HCT116 (cell line): ENCODE measurements around the gene SPATA7. TPM values are rescaled to one million over a fixed set of nuclear protein-coding genes. Genes with fewer than 3 reads are reported as not detected.

Source experiments
- ATAC-seq: fragments of 200-7000 bp; cut with Tn5 transposase; 2 replicates; pipeline ENCODE4 v1.9.1; 2020; ENCODE audit warnings: mild to moderate bottlenecking, moderate library complexity
- BruUV-seq: library from RNA; stranded (reverse); fragments of 400-500 nt; replicated peaks from 2 replicates; lab custom pipeline; 2021; lab: Mats Ljungman, UMichigan
- CTCF ChIA-PET: fragments of 300-600 bp; sonication (Branson Sonifier 250); formaldehyde crosslinking; loops from one replicate; lab custom pipeline; 2021; ENCODE audit warnings: antibody characterized with exemption; lab: Charles Lee
- POLR2A ChIA-PET: fragments of 300-600, 350-600 bp; sonication (Branson Sonifier 250); formaldehyde crosslinking; loops from one replicate; lab custom pipeline; 2021; ENCODE audit warnings: antibody characterized with exemption; lab: Charles Lee
- RAD21 ChIA-PET, 2 experiments: fragments of 300-600 bp; sonication (Branson Sonifier 250); formaldehyde crosslinking; loops; one replicate each; lab custom pipeline; 2023; ENCODE audit warnings: low total read pairs in 2 of 2; ENCODE audit not compliant: uncharacterized antibody in 2 of 2, unreplicated experiment in 2 of 2, low non-redundant PET in 1 of 2; lab: Charles Lee
- DNase-seq: peaks from one replicate; pipeline ENCODE4 v3.0.0-alpha.2; 2010; ENCODE audit warnings: low read depth, low spot score
- H2AFZ ChIP-seq: fragments of 200-600 bp; shearing (Covaris generic), sonication (generic); 2 replicates; pipeline ENCODE4 v1.6.1; 2017; ENCODE audit warnings: low read depth, mixed run types, mixed read lengths, antibody characterized with exemption, low read length; ENCODE audit not compliant: poor library complexity, severe bottlenecking
- H3K27ac ChIP-seq: 2 replicates; pipeline ENCODE4 v1.5.1; 2012; ENCODE audit warnings: low read depth, low read length
- H3K27me3 ChIP-seq: fragments of 200-600 bp; sonication (generic); 2 replicates; pipeline ENCODE4 v1.6.1; 2016; ENCODE audit warnings: mixed run types, low read length, mixed read lengths; ENCODE audit not compliant: insufficient read depth
- H3K36me3 ChIP-seq, 2 experiments: fragments of 200-500 bp in 1 of 2; fragments of 200-600 bp in 1 of 2; sonication (Bioruptor generic) in 1 of 2; sonication (generic) in 1 of 2; 2 replicates each; pipeline versions ENCODE4 v1.5.1 to v1.6.1; 2014 to 2016; ENCODE audit warnings: low read length in 2 of 2, inconsistent platforms in 1 of 2, mixed read lengths in 1 of 2, mixed run types in 1 of 2; ENCODE audit not compliant: insufficient read depth in 2 of 2, control insufficient read depth in 1 of 2
- H3K4me1 ChIP-seq, 2 experiments: fragments of 200-600 bp in 1 of 2; sonication (generic) in 1 of 2; 2 replicates each; pipeline versions ENCODE4 v1.5.1 to v1.6.1; 2012 to 2017; ENCODE audit warnings: low read length in 2 of 2, inconsistent platforms in 1 of 2, mild to moderate bottlenecking in 1 of 2, mixed read lengths in 1 of 2, mixed run types in 1 of 2, moderate library complexity in 1 of 2; ENCODE audit not compliant: insufficient read depth in 2 of 2, control insufficient read depth in 1 of 2
- H3K4me2 ChIP-seq: fragments of 200-600 bp; sonication (generic); 2 replicates; pipeline ENCODE4 v1.6.1; 2017; ENCODE audit warnings: mixed run types, low read length, mixed read lengths
- H3K4me3 ChIP-seq, 2 experiments: fragments of 200-600 bp in 1 of 2; sonication (generic) in 1 of 2; replicated peaks in 1 of 2; 2 replicates each; pipeline ENCODE4 v1.5.1; 2011 to 2016; ENCODE audit warnings: low read length in 2 of 2, control low read depth in 1 of 2, low read depth in 1 of 2, mild to moderate bottlenecking in 1 of 2, mixed read lengths in 1 of 2, mixed run types in 1 of 2
- H3K79me2 ChIP-seq: fragments of 200-600 bp; sonication (generic); 2 replicates; pipeline ENCODE4 v1.6.1; 2017; ENCODE audit warnings: mild to moderate bottlenecking, mixed run types, low read length, moderate library complexity, mixed read lengths; ENCODE audit not compliant: insufficient read depth
- H3K9ac ChIP-seq: fragments of 200-600 bp; sonication (generic); 2 replicates; pipeline ENCODE4 v1.6.1; 2016; ENCODE audit warnings: low read length, mixed read lengths
- H3K9me2 ChIP-seq: fragments of 200-600 bp; sonication (generic), shearing (Covaris generic); 2 replicates; pipeline ENCODE4 v1.6.1; 2017; ENCODE audit warnings: mixed run types, mild to moderate bottlenecking, moderate library complexity; ENCODE audit not compliant: insufficient read depth
- H3K9me3 ChIP-seq, 2 experiments: fragments of 200-500 bp in 1 of 2; fragments of 200-600 bp in 1 of 2; sonication (Bioruptor generic) in 1 of 2; sonication (generic) in 1 of 2; 2 replicates each; pipeline ENCODE4 v1.6.1; 2014 to 2017; ENCODE audit warnings: low read length in 2 of 2, mixed read lengths in 2 of 2, inconsistent platforms in 1 of 2, low read depth in 1 of 2, mild to moderate bottlenecking in 1 of 2, mixed run types in 1 of 2, moderate library complexity in 1 of 2; ENCODE audit not compliant: control insufficient read depth in 1 of 2, insufficient read depth in 1 of 2
- H4K20me1 ChIP-seq: fragments of 200-600 bp; sonication (generic), shearing (Covaris generic); 2 replicates; pipeline ENCODE4 v1.6.1; 2017; ENCODE audit warnings: mixed run types, mild to moderate bottlenecking, moderate library complexity; ENCODE audit not compliant: insufficient read depth
- ATF3 ChIP-seq: IDR thresholded peaks from 2 replicates; pipeline ENCODE4 v1.6.1; 2012
- CBX3 ChIP-seq: IDR thresholded peaks from 2 replicates; pipeline ENCODE4 v1.6.1; 2012; ENCODE audit warnings: low read depth
- CEBPB ChIP-seq: IDR thresholded peaks from 2 replicates; pipeline ENCODE4 v1.6.1; 2012; ENCODE audit warnings: low read depth
- CTCF ChIP-seq, 3 experiments: fragments of 200-600 bp in 1 of 3; sonication (generic) in 1 of 3; IDR thresholded peaks in 2 of 3; conservative IDR thresholded peaks in 1 of 3; 2 replicates each; pipeline ENCODE4 v1.5.1; 2012 to 2017; ENCODE audit warnings: low read depth in 2 of 3, low read length in 2 of 3, antibody characterized with exemption in 1 of 3, borderline replicate concordance in 1 of 3, control low read depth in 1 of 3, mild to moderate bottlenecking in 1 of 3, mixed read lengths in 1 of 3, mixed run types in 1 of 3, moderate library complexity in 1 of 3; ENCODE audit not compliant: insufficient read depth in 1 of 3
- EGR1 ChIP-seq: IDR thresholded peaks from 2 replicates; pipeline ENCODE4 v1.6.1; 2012; ENCODE audit warnings: low read depth
- ELF1 ChIP-seq: IDR thresholded peaks from 2 replicates; pipeline ENCODE4 v1.6.1; 2012; ENCODE audit warnings: low read depth, borderline replicate concordance
- EZH2 ChIP-seq: fragments of 200-600 bp; sonication (generic); IDR thresholded peaks from 2 replicates; pipeline ENCODE4 v1.6.1; 2017; ENCODE audit warnings: antibody characterized with exemption, mixed run types
- FOSL1 ChIP-seq: IDR thresholded peaks from 2 replicates; pipeline ENCODE4 v1.6.1; 2012; ENCODE audit warnings: low read depth
- MAX ChIP-seq: IDR thresholded peaks from 2 replicates; pipeline ENCODE4 v1.6.1; 2012
- POLR2A ChIP-seq: IDR thresholded peaks from 2 replicates; pipeline ENCODE4 v1.7.0; 2011; ENCODE audit warnings: borderline replicate concordance; ENCODE audit not compliant: insufficient read depth, insufficient read length; ENCODE audit errors: extremely low read depth
- RAD21 ChIP-seq: IDR thresholded peaks from 2 replicates; pipeline ENCODE4 v1.6.1; 2012; ENCODE audit warnings: low read depth, mild to moderate bottlenecking
- REST ChIP-seq: IDR thresholded peaks from 2 replicates; pipeline ENCODE4 v1.6.1; 2012; ENCODE audit warnings: low read depth
- SP1 ChIP-seq: IDR thresholded peaks from 2 replicates; pipeline ENCODE4 v1.6.1; 2012; ENCODE audit warnings: low read depth
- TCF7L2 ChIP-seq: IDR thresholded peaks from 2 replicates; pipeline ENCODE4 v1.7.0; 2011; ENCODE audit warnings: borderline replicate concordance, inconsistent platforms; ENCODE audit not compliant: insufficient read depth, insufficient read length; ENCODE audit errors: extremely low read depth
- ZNF274 ChIP-seq: fragments of 200-500 bp; sonication (Bioruptor generic); IDR thresholded peaks from 2 replicates; pipeline ENCODE4 v1.6.1; 2014; ENCODE audit warnings: mild to moderate bottlenecking, low read depth, low read length, inconsistent platforms
- intact Hi-C: fragments of 100-400 bp; cut with micrococcal nuclease; formaldehyde crosslinking; loops from 2 replicates; pipeline ENCODE4 v1.10.0; 2022
- total RNA-seq: library from RNA; stranded (reverse); gene quantifications from one replicate; pipeline ENCODE4 v1.2.1, GENCODE V29; 2021; ENCODE audit not compliant: unreplicated experiment

SPATA7 gene
- total RNA-seq, 1 experiment from 2014 or later = 6.2 TPM

- H3K9me3 ChIP-seq = no peaks in the 10 kb centered on the region
- CTCF ChIA-PET = no interaction called here
- RAD21 ChIA-PET = no interaction called here
- no peak overlapping the region for H3K9ac ChIP-seq
- TF ChIP-seq ATF3 = no peak
- TF ChIP-seq ZNF274 = no peak
- no peak for TF ChIP-seq CBX3
- TF ChIP-seq SP1 = no peak
- TF ChIP-seq EGR1 = no peak
- no peak for TF ChIP-seq TCF7L2
- no peak for TF ChIP-seq MAX
- no peak for TF ChIP-seq CTCF (IDR thresholded peaks at IDR 0.05 in 2 of 3, conservative IDR thresholded peaks at IDR 0.05 in 1 of 3; ENCODE audit: borderline replicate concordance in 1 of 3, insufficient read depth in 1 of 3, low read depth in 2 of 3, low read length in 2 of 3)
- no peak for TF ChIP-seq FOSL1
- no peak for TF ChIP-seq EZH2
- TF ChIP-seq RAD21 = no peak
- TF ChIP-seq CEBPB = no peak
- no peak for TF ChIP-seq ELF1
- no peak for TF ChIP-seq POLR2A
- no peak for TF ChIP-seq REST
- H3K27me3 ChIP-seq = no peaks in the 10 kb centered on the region
- no TSS peak for BruUV-seq
- H3K4me3 ChIP-seq = no peak overlapping the region
- H3K27ac ChIP-seq = no peak overlapping the region
- H3K4me2 ChIP-seq = no peak overlapping the region
- intact Hi-C loops = no loop called here
- H3K9me2 ChIP-seq = no peaks in the 10 kb centered on the region
- no peaks in the 10 kb centered on the region for H4K20me1 ChIP-seq
- no peak overlapping the region for H2AFZ ChIP-seq
- no peak for ATAC-seq
- DNase-seq = no peak
- H3K4me1 ChIP-seq = no peaks in the 10 kb centered on the region
- H3K36me3 ChIP-seq = no peaks in the 10 kb centered on the region
- POLR2A ChIA-PET = no interaction called here
- H3K79me2 ChIP-seq = no peaks in the 10 kb centered on the region
Observed at GRCh38 chr14:88417594-88417993, 32.1 kb downstream of the SPATA7 start.
